ENCODE results near the gene ACVR2B.
A peak's percentile ranks its signal among the peaks of the same experiment; 100 is the strongest.

The ACVR2B gene

GRCh38 chr3:38528457-38528856, 74.8 kb downstream of the ACVR2B start:
- Histone ChIP-seq H3K56ac (ENCODE audit: low read length) (no peak overlapping the region), H3K27me3 (ENCODE audit: insufficient read depth, low read length, poor library complexity) (no peaks in the 10 kb centered on the region), H3K79me1 (ENCODE audit: low read length) (no peaks in the 10 kb centered on the region), H3K4me1 (ENCODE audit: control insufficient read depth, low read depth, low read length) (peaks cover 3% of the 10 kb centered on the region), H4K5ac (ENCODE audit: low read length) (no peak overlapping the region), H3K79me2 (ENCODE audit: control insufficient read depth, insufficient read depth, low read length) (no peaks in the 10 kb centered on the region), H3K9ac (ENCODE audit: low read length) (no peak overlapping the region), H3K23ac (ENCODE audit: low read length) (no peak overlapping the region), H3K4me3 (ENCODE audit: low read length) (no peak overlapping the region), H2BK15ac (replicated peaks; ENCODE audit: low read depth) (no peak overlapping the region), H2BK120ac (ENCODE audit: low read depth, low read length) (no peak overlapping the region), H3K4me2 (ENCODE audit: low read length) (no peak overlapping the region), H3K36me3 (ENCODE audit: control insufficient read depth, insufficient read depth, low read length) (peaks cover 2% of the 10 kb centered on the region), H4K8ac (ENCODE audit: low read depth, low read length) (no peak overlapping the region), H2BK5ac (ENCODE audit: low read length) (no peak overlapping the region), H3K4ac (ENCODE audit: low read depth, low read length) (no peak overlapping the region), H3K18ac (ENCODE audit: low read length) (no peak overlapping the region), H3K27ac (ENCODE audit: low read depth, low read length) (no peak overlapping the region), H2AK5ac (ENCODE audit: low read length) (no peak overlapping the region)
- no CpG with 5 or more reads among the region's 1 CpG for WGBS (ENCODE audit: extremely low coverage, insufficient coverage, low lambda C conversion rate)
- DNase-seq = peak; percentile 75

DNA sequence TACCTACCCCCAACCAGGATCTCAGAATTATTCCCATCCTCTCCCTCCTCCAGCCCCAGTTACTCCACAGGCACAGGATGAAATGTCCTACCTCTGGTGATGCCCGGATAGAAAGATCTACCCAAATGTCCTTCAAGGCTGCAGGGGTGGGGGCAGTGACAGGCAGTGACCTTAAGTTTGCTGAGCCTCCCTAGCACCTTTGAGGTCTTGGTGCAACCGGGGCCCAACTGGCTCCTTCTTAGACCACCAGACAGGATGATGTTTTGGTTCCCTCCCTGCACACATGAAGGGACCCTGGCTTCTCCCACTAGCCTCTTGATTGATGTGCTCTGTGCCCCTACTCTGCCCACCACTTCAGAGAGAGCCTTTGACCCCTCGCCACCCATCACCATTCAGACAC, 78.8 kb downstream of the ACVR2B start:
- H3K27me3 ChIP-seq (ENCODE audit: insufficient read depth, low read length, poor library complexity) = no peaks in the 10 kb centered on the region
- no peak overlapping the region for H3K4ac ChIP-seq (ENCODE audit: low read depth, low read length)
- no peak overlapping the region for H3K4me2 ChIP-seq (ENCODE audit: low read length)
- no peak overlapping the region for H2BK120ac ChIP-seq (ENCODE audit: low read depth, low read length)
- no peak overlapping the region for H3K9ac ChIP-seq (ENCODE audit: low read length)
- no peak overlapping the region for H2AK5ac ChIP-seq (ENCODE audit: low read length)
- no peak overlapping the region for H3K4me3 ChIP-seq (ENCODE audit: low read length)
- WGBS (ENCODE audit: extremely low coverage, insufficient coverage, low lambda C conversion rate) = no CpG with 5 or more reads among the region's 3 CpGs
- H3K27ac ChIP-seq (ENCODE audit: low read depth, low read length) = no peak overlapping the region
- H3K79me1 ChIP-seq (ENCODE audit: low read length) = no peaks in the 10 kb centered on the region
- no peak overlapping the region for H4K8ac ChIP-seq (ENCODE audit: low read depth, low read length)
- peaks cover 11% of the 10 kb centered on the region for H3K4me1 ChIP-seq (ENCODE audit: control insufficient read depth, low read depth, low read length)
- no peak overlapping the region for H3K18ac ChIP-seq (ENCODE audit: low read length)
- peaks cover 2% of the 10 kb centered on the region for H3K36me3 ChIP-seq (ENCODE audit: control insufficient read depth, insufficient read depth, low read length)
- no peak for DNase-seq
- H3K23ac ChIP-seq (ENCODE audit: low read length) = no peak overlapping the region
- no peak overlapping the region for H2BK15ac ChIP-seq (replicated peaks; ENCODE audit: low read depth)
- no peaks in the 10 kb centered on the region for H3K79me2 ChIP-seq (ENCODE audit: control insufficient read depth, insufficient read depth, low read length)
- no peak overlapping the region for H3K56ac ChIP-seq (ENCODE audit: low read length)
- H4K5ac ChIP-seq (ENCODE audit: low read length) = no peak overlapping the region
- H2BK5ac ChIP-seq (ENCODE audit: low read length) = no peak overlapping the region

GRCh38 chr3:38533285-38533976, 79.7 kb downstream of the ACVR2B start:
- H4K8ac ChIP-seq (ENCODE audit: low read depth, low read length) = no peak overlapping the region
- no CpG with 5 or more reads among the region's 13 CpGs for WGBS (ENCODE audit: extremely low coverage, insufficient coverage, low lambda C conversion rate)
- H2AK5ac ChIP-seq (ENCODE audit: low read length) = no peak overlapping the region

GRCh38 chr3:38534180-38534579, 80.5 kb downstream of the ACVR2B start:
- DNase-seq = no peak
- Histone ChIP-seq H3K9ac (ENCODE audit: low read length) (no peak overlapping the region), H2BK120ac (ENCODE audit: low read depth, low read length) (no peak overlapping the region), H4K8ac (ENCODE audit: low read depth, low read length) (no peak overlapping the region), H3K4me3 (ENCODE audit: low read length) (no peak overlapping the region), H4K5ac (ENCODE audit: low read length) (no peak overlapping the region), H3K23ac (ENCODE audit: low read length) (no peak overlapping the region), H3K18ac (ENCODE audit: low read length) (no peak overlapping the region), H3K4me2 (ENCODE audit: low read length) (no peak overlapping the region), H3K4ac (ENCODE audit: low read depth, low read length) (no peak overlapping the region), H2AK5ac (ENCODE audit: low read length) (no peak overlapping the region), H2BK5ac (ENCODE audit: low read length) (no peak overlapping the region), H3K27me3 (ENCODE audit: insufficient read depth, low read length, poor library complexity) (no peaks in the 10 kb centered on the region), H2BK15ac (replicated peaks; ENCODE audit: low read depth) (no peak overlapping the region), H3K27ac (ENCODE audit: low read depth, low read length) (no peak overlapping the region), H3K36me3 (ENCODE audit: control insufficient read depth, insufficient read depth, low read length) (peaks cover 2% of the 10 kb centered on the region), H3K56ac (ENCODE audit: low read length) (peak overlapping the region; percentile 15), H3K4me1 (ENCODE audit: control insufficient read depth, low read depth, low read length) (peaks cover 11% of the 10 kb centered on the region), H3K79me2 (ENCODE audit: control insufficient read depth, insufficient read depth, low read length) (no peaks in the 10 kb centered on the region), H3K79me1 (ENCODE audit: low read length) (no peaks in the 10 kb centered on the region)
- WGBS (ENCODE audit: extremely low coverage, insufficient coverage, low lambda C conversion rate) = no CpG with 5 or more reads among the region's 2 CpGs

More at GRCh38 chr3:38533285-38533976, 79.7 kb downstream of the ACVR2B start:
- H3K4me2 ChIP-seq (ENCODE audit: low read length) = no peak overlapping the region
- no peaks in the 10 kb centered on the region for H3K79me2 ChIP-seq (ENCODE audit: control insufficient read depth, insufficient read depth, low read length)
- H3K27me3 ChIP-seq (ENCODE audit: insufficient read depth, low read length, poor library complexity) = no peaks in the 10 kb centered on the region
- H3K23ac ChIP-seq (ENCODE audit: low read length) = no peak overlapping the region
- no peak overlapping the region for H2BK120ac ChIP-seq (ENCODE audit: low read depth, low read length)
- H3K36me3 ChIP-seq (ENCODE audit: control insufficient read depth, insufficient read depth, low read length) = peaks cover 2% of the 10 kb centered on the region
- no peak overlapping the region for H2BK15ac ChIP-seq (replicated peaks; ENCODE audit: low read depth)
- H3K4me3 ChIP-seq (ENCODE audit: low read length) = no peak overlapping the region
- H3K4ac ChIP-seq (ENCODE audit: low read depth, low read length) = no peak overlapping the region
- no peak overlapping the region for H2BK5ac ChIP-seq (ENCODE audit: low read length)
- H3K56ac ChIP-seq (ENCODE audit: low read length) = no peak overlapping the region
- DNase-seq = peak; percentile 75
- H3K79me1 ChIP-seq (ENCODE audit: low read length) = no peaks in the 10 kb centered on the region
- H3K27ac ChIP-seq (ENCODE audit: low read depth, low read length) = no peak overlapping the region
- H3K9ac ChIP-seq (ENCODE audit: low read length) = no peak overlapping the region
- no peak overlapping the region for H4K5ac ChIP-seq (ENCODE audit: low read length)
- no peak overlapping the region for H3K18ac ChIP-seq (ENCODE audit: low read length)
- peaks cover 11% of the 10 kb centered on the region for H3K4me1 ChIP-seq (ENCODE audit: control insufficient read depth, low read depth, low read length)

DNA sequence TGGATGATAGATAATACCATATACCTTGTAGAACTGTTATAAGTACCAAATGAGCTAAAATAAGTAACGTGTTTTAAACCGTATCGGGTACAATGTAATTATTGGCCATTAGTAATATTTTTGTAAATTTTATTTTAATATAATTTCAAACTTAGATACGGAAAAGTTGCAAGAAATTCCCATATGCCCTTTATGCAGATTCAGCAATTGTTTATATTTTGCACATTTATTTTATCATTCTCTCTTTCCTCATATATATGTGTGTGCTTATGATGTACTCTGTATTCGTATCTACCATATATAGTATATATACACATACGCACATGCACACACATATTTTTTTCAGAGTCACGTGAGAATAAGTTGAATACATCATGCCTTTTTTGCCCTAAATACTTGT, 80.9 kb downstream of the ACVR2B start:
- Histone ChIP-seq H2AK5ac (ENCODE audit: low read length) (no peak overlapping the region), H3K27ac (ENCODE audit: low read depth, low read length) (no peak overlapping the region), H3K23ac (ENCODE audit: low read length) (no peak overlapping the region), H3K18ac (ENCODE audit: low read length) (no peak overlapping the region), H4K5ac (ENCODE audit: low read length) (no peak overlapping the region), H2BK15ac (replicated peaks; ENCODE audit: low read depth) (no peak overlapping the region), H3K79me1 (ENCODE audit: low read length) (no peaks in the 10 kb centered on the region), H3K4ac (ENCODE audit: low read depth, low read length) (no peak overlapping the region), H3K4me2 (ENCODE audit: low read length) (no peak overlapping the region), H3K27me3 (ENCODE audit: insufficient read depth, low read length, poor library complexity) (no peaks in the 10 kb centered on the region), H3K36me3 (ENCODE audit: control insufficient read depth, insufficient read depth, low read length) (peaks cover 2% of the 10 kb centered on the region), H3K9ac (ENCODE audit: low read length) (no peak overlapping the region), H2BK120ac (ENCODE audit: low read depth, low read length) (no peak overlapping the region), H3K4me1 (ENCODE audit: control insufficient read depth, low read depth, low read length) (peaks cover 11% of the 10 kb centered on the region), H3K4me3 (ENCODE audit: low read length) (no peak overlapping the region), H4K8ac (ENCODE audit: low read depth, low read length) (no peak overlapping the region), H2BK5ac (ENCODE audit: low read length) (no peak overlapping the region), H3K56ac (ENCODE audit: low read length) (no peak overlapping the region), H3K79me2 (ENCODE audit: control insufficient read depth, insufficient read depth, low read length) (no peaks in the 10 kb centered on the region)
- WGBS (ENCODE audit: extremely low coverage, insufficient coverage, low lambda C conversion rate) = 100% methylated on average over 3 of the region's 7 CpGs
- no peak for DNase-seq

DNA sequence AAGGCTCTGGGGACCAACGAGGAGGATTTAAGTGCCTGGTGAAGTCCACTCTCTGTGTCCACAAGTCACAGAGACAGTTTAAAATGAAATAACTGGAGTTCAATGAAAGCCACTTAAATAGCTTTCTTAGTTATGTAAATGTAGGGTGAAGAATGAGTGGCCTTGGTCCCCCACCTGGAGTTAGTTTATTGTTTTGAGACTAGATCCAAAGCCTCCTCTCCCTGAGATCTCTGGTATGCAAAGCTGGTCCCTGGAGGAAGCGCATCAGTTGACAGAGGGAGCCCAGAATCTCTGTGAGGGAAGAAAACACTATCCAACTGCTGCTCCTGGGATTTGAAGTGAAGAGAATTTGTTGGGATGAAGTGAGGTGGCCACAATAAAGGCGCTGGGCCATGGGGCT, 83.0 kb downstream of the ACVR2B start:
- Histone ChIP-seq H3K9ac (ENCODE audit: low read length) (no peak overlapping the region), H3K4me1 (ENCODE audit: control insufficient read depth, low read depth, low read length) (peaks cover 11% of the 10 kb centered on the region), H3K23ac (ENCODE audit: low read length) (no peak overlapping the region), H3K27me3 (ENCODE audit: insufficient read depth, low read length, poor library complexity) (no peaks in the 10 kb centered on the region), H3K27ac (ENCODE audit: low read depth, low read length) (no peak overlapping the region), H2BK15ac (replicated peaks; ENCODE audit: low read depth) (no peak overlapping the region), H3K79me2 (ENCODE audit: control insufficient read depth, insufficient read depth, low read length) (no peaks in the 10 kb centered on the region), H3K4me2 (ENCODE audit: low read length) (no peak overlapping the region), H3K4ac (ENCODE audit: low read depth, low read length) (no peak overlapping the region), H2AK5ac (ENCODE audit: low read length) (no peak overlapping the region), H3K56ac (ENCODE audit: low read length) (no peak overlapping the region), H3K18ac (ENCODE audit: low read length) (no peak overlapping the region), H2BK5ac (ENCODE audit: low read length) (no peak overlapping the region), H4K5ac (ENCODE audit: low read length) (no peak overlapping the region), H3K79me1 (ENCODE audit: low read length) (no peaks in the 10 kb centered on the region), H2BK120ac (ENCODE audit: low read depth, low read length) (no peak overlapping the region), H3K4me3 (ENCODE audit: low read length) (no peak overlapping the region), H3K36me3 (ENCODE audit: control insufficient read depth, insufficient read depth, low read length) (no peaks in the 10 kb centered on the region), H4K8ac (ENCODE audit: low read depth, low read length) (no peak overlapping the region)
- no peak for DNase-seq
- no CpG with 5 or more reads among the region's 3 CpGs for WGBS (ENCODE audit: extremely low coverage, insufficient coverage, low lambda C conversion rate)
